CD4-positive, alpha-beta T cell treated with Interleukin-15 for 1 hour (primary cell): ENCODE measurements around the gene IPO9.

Experiments
- DNase-seq: peaks from one replicate; pipeline ENCODE4 v3.0.0-alpha.2; 2020

Gene IPO9

GRCh38 chr1:201828820-201829774 lies at the start of gene IPO9:
IPO9 (plus strand) TSS chr1:201829157; CDS start chr1:201829210, 53 bp downstream.
- peak; percentile 91 for DNase-seq

GRCh38 chr1:201779351-201779880 lies 49.5 kb upstream of the IPO9 start:
- no peak for DNase-seq

- DNase-seq = no peak
Observed at GRCh38 chr1:201780952-201781351, 48.0 kb upstream of the IPO9 start.

GRCh38 chr1:201781437-201781836 lies 47.5 kb upstream of the IPO9 start:
- no peak for DNase-seq

- DNase-seq = no peak
Observed at GRCh38 chr1:201782353-201782752, 46.6 kb upstream of the IPO9 start.

- DNase-seq = no peak
Observed at GRCh38 chr1:201783058-201783457, 45.9 kb upstream of the IPO9 start.

GRCh38 chr1:201783572-201783971 lies 45.4 kb upstream of the IPO9 start:
- no peak for DNase-seq

GRCh38 chr1:201785291-201785690 lies 43.7 kb upstream of the IPO9 start:
- DNase-seq = no peak

GRCh38 chr1:201786824-201787223 lies 42.1 kb upstream of the IPO9 start:
- DNase-seq = no peak

- no peak for DNase-seq
Observed at GRCh38 chr1:201788296-201788695, 40.7 kb upstream of the IPO9 start.

GRCh38 chr1:201789245-201789644 lies 39.7 kb upstream of the IPO9 start:
- DNase-seq = no peak

- no peak for DNase-seq
Observed at GRCh38 chr1:201790261-201790660, 38.7 kb upstream of the IPO9 start.

GRCh38 chr1:201791051-201791778 lies 37.7 kb upstream of the IPO9 start:
- no peak for DNase-seq

- DNase-seq = no peak
Observed at GRCh38 chr1:201791779-201792173, 37.2 kb upstream of the IPO9 start.

- peak; percentile 44 for DNase-seq
Observed at GRCh38 chr1:201792534-201793305, 36.2 kb upstream of the IPO9 start.

- DNase-seq = no peak
Observed at GRCh38 chr1:201793306-201793925, 35.5 kb upstream of the IPO9 start.

GRCh38 chr1:201795066-201795465 lies 33.9 kb upstream of the IPO9 start:
- no peak for DNase-seq

GRCh38 chr1:201800246-201800645 lies 28.7 kb upstream of the IPO9 start:
- no peak for DNase-seq

- DNase-seq = no peak
Observed at GRCh38 chr1:201806801-201807200, 22.2 kb upstream of the IPO9 start.

- no peak for DNase-seq
Observed at GRCh38 chr1:201807958-201808632, 20.9 kb upstream of the IPO9 start.

- no peak for DNase-seq
Observed at GRCh38 chr1:201808633-201808990, 20.3 kb upstream of the IPO9 start.

- DNase-seq = no peak
Observed at GRCh38 chr1:201809876-201810275, 19.1 kb upstream of the IPO9 start.
